SU-DHL-6 (cell line): ENCODE measurements around the gene ADAMTS15.

Experiments used
- EZH2phosphoT487 ChIP-seq: fragments of 200-600 bp; sonication (generic), shearing (Covaris generic); conservative IDR thresholded peaks from 2 replicates; pipeline ENCODE4 v1.6.1; 2018; ENCODE audit warnings: mild to moderate bottlenecking, antibody characterized with exemption, low read length, moderate library complexity, mixed read lengths
- TF ChIP-seq, protein P1 (sequence below): fragments of 200-600 bp; sonication (generic); IDR thresholded peaks from one replicate; pipeline ENCODE4 v1.5.1; 2017; ENCODE audit warnings: antibody characterized with exemption, mild to moderate bottlenecking, low read length, moderate library complexity; ENCODE audit not compliant: insufficient read depth, poor library complexity, severe bottlenecking

DNA sequence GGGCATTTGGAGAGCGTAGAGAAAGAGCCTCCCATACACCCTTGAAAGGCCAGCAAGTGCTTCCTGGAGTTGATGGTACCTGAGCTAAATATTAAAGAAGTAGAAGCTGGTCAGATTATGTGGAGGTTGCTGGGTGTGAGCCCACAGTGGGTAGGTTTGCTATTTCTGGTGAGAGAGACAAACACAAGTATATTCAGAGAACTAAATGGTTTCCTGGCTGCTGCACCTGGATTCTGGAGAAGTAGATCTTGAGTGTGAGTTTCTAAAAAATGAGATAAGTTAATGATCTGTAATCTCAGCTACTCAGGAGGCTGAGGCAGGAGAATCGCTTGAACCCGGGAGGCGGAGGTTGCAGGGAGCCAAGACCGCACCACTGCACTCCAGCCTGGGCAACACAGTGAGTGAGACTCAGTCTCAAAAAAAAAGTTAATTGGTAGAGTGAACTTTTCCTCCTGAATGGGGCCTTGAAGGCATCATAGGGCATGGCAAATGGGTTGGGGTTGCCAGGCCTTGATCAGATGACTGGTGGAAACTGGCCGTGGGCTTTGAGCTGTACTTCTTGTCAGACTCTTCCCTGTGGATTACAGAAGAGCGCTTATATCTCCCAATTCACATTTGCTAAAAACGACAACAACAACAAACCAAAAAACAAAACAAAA lies 75.8 kb downstream of the ADAMTS15 start:
- TF ChIP-seq, protein P1, sequence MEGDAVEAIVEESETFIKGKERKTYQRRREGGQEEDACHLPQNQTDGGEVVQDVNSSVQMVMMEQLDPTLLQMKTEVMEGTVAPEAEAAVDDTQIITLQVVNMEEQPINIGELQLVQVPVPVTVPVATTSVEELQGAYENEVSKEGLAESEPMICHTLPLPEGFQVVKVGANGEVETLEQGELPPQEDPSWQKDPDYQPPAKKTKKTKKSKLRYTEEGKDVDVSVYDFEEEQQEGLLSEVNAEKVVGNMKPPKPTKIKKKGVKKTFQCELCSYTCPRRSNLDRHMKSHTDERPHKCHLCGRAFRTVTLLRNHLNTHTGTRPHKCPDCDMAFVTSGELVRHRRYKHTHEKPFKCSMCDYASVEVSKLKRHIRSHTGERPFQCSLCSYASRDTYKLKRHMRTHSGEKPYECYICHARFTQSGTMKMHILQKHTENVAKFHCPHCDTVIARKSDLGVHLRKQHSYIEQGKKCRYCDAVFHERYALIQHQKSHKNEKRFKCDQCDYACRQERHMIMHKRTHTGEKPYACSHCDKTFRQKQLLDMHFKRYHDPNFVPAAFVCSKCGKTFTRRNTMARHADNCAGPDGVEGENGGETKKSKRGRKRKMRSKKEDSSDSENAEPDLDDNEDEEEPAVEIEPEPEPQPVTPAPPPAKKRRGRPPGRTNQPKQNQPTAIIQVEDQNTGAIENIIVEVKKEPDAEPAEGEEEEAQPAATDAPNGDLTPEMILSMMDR, result no peak
- TF ChIP-seq EZH2phosphoT487, result no peak
